GM19438 (cell line): ENCODE results near the gene BOK.
"Not testable (repeated sequence)": the region's sequence is repeated elsewhere in the genome, so short reads cannot be mapped to it uniquely, and the experiment has no call there.

Experiments
- ATAC-seq: cut with Tn5 transposase; IDR thresholded peaks from one replicate; pipeline ENCODE4 v1.9.1; 2021; ENCODE audit warnings: low read depth; ENCODE audit not compliant: unreplicated experiment

Gene BOK

GRCh38 chr2:241570961-241571581 lies 12.5 kb downstream of the BOK start:
- no peak for ATAC-seq

- no peak for ATAC-seq
Observed at GRCh38 chr2:241571821-241572620, 13.5 kb downstream of the BOK start.

- not testable (repeated sequence) for ATAC-seq
Observed at GRCh38 chr2:241572915-241573651, 14.5 kb downstream of the BOK start.

GRCh38 chr2:241573741-241574140 lies 15.2 kb downstream of the BOK start:
- ATAC-seq = no peak

- ATAC-seq = no peak
Observed at GRCh38 chr2:241574911-241575623, 16.5 kb downstream of the BOK start.

DNA sequence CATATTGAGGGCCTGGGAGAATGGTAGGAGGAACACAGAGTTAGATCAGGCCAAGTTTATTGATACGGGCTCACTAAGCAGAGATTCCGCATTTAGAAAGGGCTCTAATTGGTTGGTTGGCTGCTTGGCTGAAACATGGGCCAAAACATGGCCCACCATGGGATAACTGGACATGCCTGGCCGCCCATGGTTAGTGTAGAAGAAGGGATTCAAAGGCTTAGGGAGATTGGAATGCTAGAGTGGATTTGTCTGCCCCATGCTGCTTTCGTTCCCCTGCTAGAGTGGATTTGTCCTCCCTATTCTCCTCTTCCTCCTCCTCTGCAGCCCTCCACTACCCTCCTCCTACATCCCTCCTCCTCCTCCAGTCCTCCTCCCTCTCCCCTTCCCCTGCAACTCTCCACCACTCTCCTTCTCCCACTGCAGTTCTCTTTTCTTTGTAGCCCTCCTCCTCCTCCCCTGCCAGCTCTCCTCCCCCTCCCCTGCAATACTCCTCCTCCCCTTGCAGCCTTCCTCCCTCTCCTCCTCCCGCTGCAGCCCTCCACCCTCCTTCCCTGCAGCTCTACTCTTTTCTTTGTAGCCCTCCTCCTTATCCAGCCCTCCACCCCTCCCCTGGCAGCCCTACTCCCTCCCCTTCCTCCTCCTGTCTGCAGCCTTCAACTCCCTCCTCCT lies 17.2 kb downstream of the BOK start:
- ATAC-seq = no peak

GRCh38 chr2:241576293-241576654 lies 17.7 kb downstream of the BOK start:
- no peak for ATAC-seq

GRCh38 chr2:241577413-241578122 lies 19.0 kb downstream of the BOK start:
- ATAC-seq = no peak

DNA sequence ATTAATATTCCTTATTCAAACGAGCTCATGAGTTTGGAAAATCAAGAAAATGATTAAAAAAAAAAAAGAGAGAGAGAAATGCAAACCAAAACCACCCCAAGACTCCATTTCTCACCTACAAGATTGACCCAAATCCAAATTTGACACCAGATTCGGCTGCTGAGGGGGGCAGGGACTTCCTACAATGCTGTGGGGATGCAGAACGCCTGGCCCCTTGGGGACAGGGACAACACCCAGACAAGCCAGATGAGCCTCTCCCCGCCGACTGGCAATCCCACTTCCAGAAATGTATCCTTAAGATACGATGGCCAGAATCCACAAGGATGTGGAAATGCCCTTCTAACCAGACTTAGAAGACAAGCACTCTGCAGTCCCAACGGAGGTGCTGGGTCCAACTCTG lies 20.7 kb downstream of the BOK start:
- ATAC-seq = no peak

DNA sequence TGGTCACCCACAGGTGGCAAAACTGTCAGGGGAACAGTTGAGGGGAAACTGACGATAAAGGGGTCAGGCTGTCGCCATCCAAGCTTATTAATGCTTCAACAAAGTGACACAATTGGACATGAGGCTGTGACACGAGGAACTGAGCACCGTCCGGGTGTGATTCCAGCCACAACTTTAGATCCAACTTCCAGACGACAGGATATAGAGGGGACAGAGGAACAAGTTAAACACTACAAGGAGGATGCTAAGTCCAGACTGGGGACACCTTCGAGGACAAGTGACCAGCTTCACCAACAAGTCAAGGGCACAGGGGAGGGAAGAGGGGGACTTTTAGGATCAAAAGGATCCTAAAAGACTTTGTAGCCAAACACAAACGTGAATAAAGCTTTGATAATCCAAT lies 23.8 kb downstream of the BOK start:
- ATAC-seq = no peak

DNA sequence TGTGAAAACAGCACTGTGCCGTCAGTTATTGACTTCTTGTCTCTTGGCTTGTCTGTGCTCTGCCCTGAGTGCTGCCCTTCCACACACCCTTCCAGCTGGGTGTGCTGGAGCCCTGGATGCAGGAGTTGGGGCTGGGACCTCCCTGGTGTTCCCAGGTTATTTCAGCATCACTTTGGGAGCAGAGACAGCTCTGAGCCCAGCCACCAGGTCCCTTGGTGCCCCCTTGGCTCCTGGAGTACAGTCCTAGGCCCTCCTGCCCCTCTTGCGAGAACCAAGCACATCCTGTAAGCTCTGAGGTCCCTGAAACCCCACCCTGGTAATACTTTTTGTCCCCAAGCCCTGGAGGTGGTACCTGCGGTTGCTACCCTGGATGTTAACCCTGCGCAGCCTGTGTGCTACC lies 24.3 kb downstream of the BOK start:
- no peak for ATAC-seq

- no peak for ATAC-seq
Observed at GRCh38 chr2:241584436-241584835, 25.9 kb downstream of the BOK start.

DNA sequence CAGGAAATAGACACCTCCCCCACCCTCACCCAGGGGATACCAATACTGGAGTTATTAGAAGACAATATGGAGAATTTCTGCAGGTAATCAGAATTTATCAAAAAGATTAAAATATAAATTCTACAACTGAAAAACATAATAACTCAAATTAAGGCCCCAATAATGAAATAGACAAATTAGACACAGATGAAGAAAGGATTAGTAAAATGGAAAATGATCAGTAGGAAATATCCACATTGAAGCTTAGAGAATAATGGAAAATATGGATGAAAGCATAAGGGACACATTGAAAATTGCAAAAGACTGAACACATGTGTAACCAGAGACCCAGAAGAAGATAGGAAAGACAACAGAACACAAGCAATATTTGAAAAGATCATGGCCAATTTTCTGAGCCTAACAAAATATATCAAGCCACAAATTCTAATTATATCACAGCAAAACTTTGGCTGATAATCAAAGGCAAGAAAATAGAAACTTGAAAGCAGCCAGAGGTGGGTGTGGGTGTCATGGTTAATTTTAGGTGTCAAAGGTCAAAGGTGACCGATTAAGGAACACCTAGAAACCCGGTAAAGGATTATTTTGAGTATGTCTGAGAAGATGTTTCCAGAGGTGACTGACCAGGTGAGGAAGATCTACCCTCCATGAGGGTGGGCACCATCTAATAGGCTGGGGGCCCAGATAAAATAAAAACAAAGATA lies 28.2 kb downstream of the BOK start:
- ATAC-seq = no peak

- not testable (repeated sequence) for ATAC-seq
Observed at GRCh38 chr2:241589863-241590262, 31.3 kb downstream of the BOK start.

- ATAC-seq = not testable (repeated sequence)
Observed at GRCh38 chr2:241590496-241591455, 32.2 kb downstream of the BOK start.

DNA sequence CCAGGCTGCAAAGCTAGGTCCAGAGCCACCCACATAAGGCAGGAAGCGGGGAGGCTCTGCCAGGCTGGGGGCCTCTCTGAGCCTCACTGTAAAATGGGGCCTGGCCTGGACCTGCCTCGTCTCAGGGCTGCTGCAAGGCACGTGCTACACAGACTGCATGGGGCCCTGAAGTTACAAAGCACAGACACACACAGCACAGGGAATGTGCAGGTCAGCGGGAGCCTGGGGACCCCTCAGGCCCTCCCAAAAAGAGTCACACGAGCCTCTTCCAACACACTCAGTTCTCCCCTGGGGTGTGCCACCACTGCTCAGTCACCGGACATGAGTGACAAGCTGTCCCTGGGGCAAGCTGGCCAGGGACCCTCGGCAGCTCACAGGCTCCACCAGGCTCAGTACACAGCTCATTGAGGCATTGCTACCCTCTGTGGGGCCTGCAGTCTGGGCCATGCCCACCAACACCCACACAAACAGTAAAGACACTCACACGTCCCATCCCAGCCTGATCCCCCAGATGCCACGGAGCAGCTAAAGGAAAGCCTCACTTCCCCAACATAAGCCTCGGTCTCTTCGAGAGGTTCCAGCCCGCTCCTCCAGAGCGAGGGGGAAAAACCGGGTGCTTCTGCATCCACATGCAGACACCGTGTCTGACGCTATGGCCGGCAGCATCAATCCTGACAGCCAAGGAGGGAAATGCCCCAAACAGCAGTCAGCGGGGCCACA lies 33.7 kb downstream of the BOK start:
- no peak for ATAC-seq

DNA sequence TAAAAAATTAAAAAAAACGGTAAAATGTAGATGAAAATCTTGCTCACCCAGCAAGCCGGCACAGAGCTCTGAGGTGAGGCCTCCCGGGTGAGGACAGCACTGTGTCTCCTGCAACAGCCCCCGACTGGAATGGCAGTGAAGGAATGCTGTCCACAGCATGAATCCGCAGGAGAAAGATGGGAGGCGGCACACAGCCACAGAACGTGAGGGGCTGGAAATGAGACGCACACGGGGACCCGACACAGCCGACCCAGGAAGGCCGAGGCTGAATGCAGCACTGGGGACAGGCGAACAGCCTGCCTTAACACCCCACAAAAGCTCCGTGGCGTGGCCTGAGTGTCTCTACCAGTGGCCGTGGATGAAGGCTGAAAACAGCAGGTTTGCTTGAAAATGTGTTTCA lies 34.7 kb downstream of the BOK start:
- ATAC-seq = no peak
